Coronary artery (tissue), 2 donors: Measurements from ENCODE around the gene FAM240A.
A peak's percentile ranks its signal among the peaks of the same experiment; 100 is the strongest.

Experiments used
- DNase-seq: peaks from one replicate; pipeline ENCODE4 v3.0.0-alpha.2; 2017; ENCODE audit warnings: low spot score
- H3K27ac ChIP-seq, 2 donors: fragments of 200-600 bp; sonication (generic); one replicate each; pipeline ENCODE4 v1.5.1; 2016 to 2019
- H3K4me3 ChIP-seq: fragments of 200-600 bp; sonication (generic); 2 replicates; pipeline ENCODE4 v1.5.1; 2016; ENCODE audit warnings: mild to moderate bottlenecking, moderate library complexity
- TF ChIP-seq, protein P1 (sequence below): fragments of 200-600 bp; sonication (generic); IDR thresholded peaks from one replicate; pipeline ENCODE4 v1.5.1; 2019; ENCODE audit warnings: antibody characterized with exemption

The FAM240A gene

GRCh38 chr3:46674031-46674845 is 61.9 kb downstream of the FAM240A start:
- TF ChIP-seq, protein P1, sequence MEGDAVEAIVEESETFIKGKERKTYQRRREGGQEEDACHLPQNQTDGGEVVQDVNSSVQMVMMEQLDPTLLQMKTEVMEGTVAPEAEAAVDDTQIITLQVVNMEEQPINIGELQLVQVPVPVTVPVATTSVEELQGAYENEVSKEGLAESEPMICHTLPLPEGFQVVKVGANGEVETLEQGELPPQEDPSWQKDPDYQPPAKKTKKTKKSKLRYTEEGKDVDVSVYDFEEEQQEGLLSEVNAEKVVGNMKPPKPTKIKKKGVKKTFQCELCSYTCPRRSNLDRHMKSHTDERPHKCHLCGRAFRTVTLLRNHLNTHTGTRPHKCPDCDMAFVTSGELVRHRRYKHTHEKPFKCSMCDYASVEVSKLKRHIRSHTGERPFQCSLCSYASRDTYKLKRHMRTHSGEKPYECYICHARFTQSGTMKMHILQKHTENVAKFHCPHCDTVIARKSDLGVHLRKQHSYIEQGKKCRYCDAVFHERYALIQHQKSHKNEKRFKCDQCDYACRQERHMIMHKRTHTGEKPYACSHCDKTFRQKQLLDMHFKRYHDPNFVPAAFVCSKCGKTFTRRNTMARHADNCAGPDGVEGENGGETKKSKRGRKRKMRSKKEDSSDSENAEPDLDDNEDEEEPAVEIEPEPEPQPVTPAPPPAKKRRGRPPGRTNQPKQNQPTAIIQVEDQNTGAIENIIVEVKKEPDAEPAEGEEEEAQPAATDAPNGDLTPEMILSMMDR = no peak
- H3K27ac ChIP-seq = no peak overlapping the region
- DNase-seq = peak; percentile 54
- no peak overlapping the region for H3K4me3 ChIP-seq

DNA sequence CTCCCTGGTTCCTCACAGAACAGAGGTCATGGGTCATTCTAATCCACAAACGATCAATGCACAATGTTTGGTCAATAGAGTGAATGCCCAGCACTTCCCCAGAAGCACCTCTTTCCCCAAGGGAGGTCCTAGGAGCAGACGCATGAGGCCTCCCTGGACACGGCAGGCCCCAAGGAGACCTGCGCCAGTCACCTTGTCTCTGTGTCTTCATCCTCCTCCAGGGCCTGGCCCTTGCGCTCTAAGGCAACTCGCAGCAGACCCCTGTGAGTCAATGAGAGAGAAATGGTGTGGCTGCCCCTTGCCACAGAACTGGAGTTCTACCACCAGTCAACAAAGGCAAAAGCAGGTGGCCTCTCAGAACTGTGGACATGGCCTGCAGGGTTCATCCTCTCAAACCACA is 63.1 kb downstream of the FAM240A start:
- Histone ChIP-seq H3K27ac (no peak overlapping the region), H3K4me3 (no peak overlapping the region)
- TF ChIP-seq, protein P1 = no peak
- DNase-seq = no peak
